Measurements from ENCODE around the gene LPAR3. TPM values are rescaled to one million over a fixed set of nuclear protein-coding genes. Genes with fewer than 3 reads are reported as not detected.

Gene LPAR3
- total and polyA plus RNA-seq, 3 experiments from 2014 or later, result 0.85 to 1.5 (median 1.1) TPM

DNA sequence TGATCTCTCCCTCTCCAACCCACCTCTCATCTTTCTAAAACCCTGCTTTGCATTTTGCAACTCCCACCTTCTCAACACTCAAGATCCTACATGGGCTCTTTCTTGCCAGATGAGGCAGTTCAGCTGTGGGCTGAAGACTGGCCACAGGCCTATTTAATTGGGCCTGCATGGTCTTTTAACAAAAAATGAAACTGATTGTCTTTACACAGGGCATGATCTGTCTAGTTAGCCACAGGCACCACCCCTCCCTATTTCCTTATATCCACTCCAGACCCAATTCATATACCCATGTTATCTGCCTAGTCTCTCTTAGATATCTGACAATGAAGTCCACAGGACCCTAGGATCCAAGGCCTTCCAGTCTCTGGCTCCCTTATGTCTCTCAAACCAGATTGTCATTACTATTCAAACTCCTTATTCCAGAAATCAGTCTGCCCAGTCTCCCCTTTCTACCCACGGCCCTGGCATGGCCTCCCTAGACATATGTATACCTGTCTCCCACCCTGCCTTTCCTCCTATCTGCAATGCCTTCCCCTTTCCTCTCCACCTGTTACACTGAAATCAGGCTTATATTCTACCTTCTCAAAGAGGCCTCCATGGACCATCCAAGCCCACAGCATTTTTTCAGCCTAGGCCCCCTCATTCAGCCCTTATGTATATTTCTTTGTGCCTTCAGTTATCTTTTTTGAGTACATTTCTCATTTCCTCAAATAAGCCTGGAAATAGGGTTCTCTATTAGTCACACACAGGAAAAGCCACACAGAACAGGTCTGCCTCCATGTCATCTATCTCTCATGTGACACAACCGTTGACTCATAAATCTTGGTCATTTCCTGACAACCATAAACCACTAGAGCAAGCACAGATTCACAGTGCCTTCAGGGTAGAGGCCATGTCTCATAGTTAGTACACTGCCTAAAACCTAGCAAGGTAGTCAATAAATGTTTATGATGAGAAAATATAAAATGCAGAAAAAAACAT lies 39.0 kb downstream of the LPAR3 start:
- H3K36me3 ChIP-seq (ENCODE audit: insufficient read depth, low read length), result no peaks in the 10 kb centered on the region
- ChIA-PET CTCF (interaction anchor here (1.3 to 1.8 kb wide), 4 partner anchors 8 to 81 kb away, joined by 3 to 4 read pairs (median 4); no protein-coding TSS in a partner anchor), POLR2A (no interaction called here)
- H3K9me3 Mint-ChIP-seq, result no peaks in the 10 kb centered on the region
- H3K4me3 ChIP-seq (ENCODE audit: low read length), result no peak overlapping the region
- peak overlapping the region in 5 of 7 donors; percentile 1 to 57 (median 12) for H3K4me3 Mint-ChIP-seq
- H3K27ac Mint-ChIP-seq, result peak overlapping the region; percentile 35 to 98 (median 90)
- H3K9me3 ChIP-seq (ENCODE audit: low read length), result no peaks in the 10 kb centered on the region
- peaks cover 0 to 1% (median 0%) of the 10 kb centered on the region in 3 donors for H3K36me3 Mint-ChIP-seq
- no peaks in the 10 kb centered on the region for H3K27me3 Mint-ChIP-seq
- H3K27me3 ChIP-seq (ENCODE audit: insufficient read depth, low read length, poor library complexity, severe bottlenecking), result no peaks in the 10 kb centered on the region
- peak in 4 of 5 donors; percentile 10 to 61 (median 48) for DNase-seq
- peaks cover 27 to 34% (median 33%) of the 10 kb centered on the region in 3 donors for H3K4me1 Mint-ChIP-seq
- no peak overlapping the region for H3K27ac ChIP-seq (ENCODE audit: low read depth, low read length)
- peaks cover 25% of the 10 kb centered on the region for H3K4me1 ChIP-seq (ENCODE audit: insufficient read depth, low read length)

DNA sequence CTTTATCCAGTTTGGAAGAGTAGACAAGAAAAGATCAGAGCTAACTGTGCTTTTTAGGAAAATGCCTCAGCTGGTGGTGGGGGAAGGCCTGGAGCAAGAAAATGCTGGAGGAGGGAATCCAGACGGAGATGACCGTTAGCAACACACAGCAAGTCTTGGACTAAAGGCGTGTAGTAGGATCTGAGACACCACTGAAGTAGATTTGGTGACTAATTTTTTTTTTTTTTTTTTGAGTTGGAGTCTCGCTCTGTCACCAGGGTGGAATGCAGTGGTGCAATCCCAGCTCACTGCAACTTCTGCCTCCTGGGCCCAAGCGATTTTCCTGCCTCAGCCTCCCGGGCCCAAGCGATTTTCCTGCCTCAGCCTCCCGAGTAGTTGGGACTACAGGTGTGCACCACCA lies 41.2 kb downstream of the LPAR3 start:
- Mint-ChIP-seq H3K27ac (peak overlapping the region in 2 of 8 donors; percentile 11 to 43), H3K9me3 (no peaks in the 10 kb centered on the region), H3K4me3 (no peak overlapping the region), H3K27me3 (no peaks in the 10 kb centered on the region), H3K36me3 (peaks cover 0 to 1% (median 0%) of the 10 kb centered on the region in 3 donors), H3K4me1 (peaks cover 31 to 47% (median 40%) of the 10 kb centered on the region in 3 donors)
- Histone ChIP-seq H3K27me3 (ENCODE audit: insufficient read depth, low read length, poor library complexity, severe bottlenecking) (no peaks in the 10 kb centered on the region), H3K27ac (ENCODE audit: low read depth, low read length) (no peak overlapping the region), H3K36me3 (ENCODE audit: insufficient read depth, low read length) (no peaks in the 10 kb centered on the region), H3K4me3 (ENCODE audit: low read length) (no peak overlapping the region), H3K4me1 (ENCODE audit: insufficient read depth, low read length) (peaks cover 34% of the 10 kb centered on the region), H3K9me3 (ENCODE audit: low read length) (no peaks in the 10 kb centered on the region)
- ChIA-PET POLR2A (no interaction called here), CTCF (interaction anchor here (1.8 kb wide), 1 partner anchor 84 kb away, joined by 3 read pairs; no protein-coding TSS in a partner anchor)
- DNase-seq, result no peak

DNA sequence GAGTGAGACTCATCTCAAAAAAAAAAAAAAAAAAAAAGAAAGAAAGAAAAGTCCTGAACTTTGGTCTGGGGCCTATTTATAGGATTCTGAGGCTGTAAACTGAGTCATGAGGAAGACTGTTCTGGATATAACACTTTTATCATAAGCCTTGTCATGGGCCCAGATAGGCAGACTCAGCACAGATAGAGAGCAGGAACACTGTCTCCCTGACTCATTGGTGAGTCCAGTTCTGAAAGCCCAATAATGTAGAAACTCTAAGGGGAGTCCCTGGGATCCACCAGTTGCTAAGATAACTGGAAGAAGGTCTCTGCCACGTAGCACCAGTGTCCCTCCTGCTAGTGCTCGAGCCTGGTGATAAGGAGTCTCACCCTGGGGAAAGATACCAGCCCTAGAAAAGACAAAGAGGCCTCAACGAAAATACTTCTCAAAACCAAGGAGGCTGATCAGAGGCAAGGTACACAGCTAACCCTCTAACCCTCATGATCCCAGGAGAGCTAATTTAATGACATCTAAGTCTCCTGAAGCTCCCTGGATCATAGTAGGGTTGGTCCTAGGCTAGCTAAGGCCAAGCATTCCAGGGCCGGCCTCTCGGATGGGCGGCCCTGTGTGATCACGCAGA lies 43.5 kb downstream of the LPAR3 start:
- CTCF ChIA-PET, result no interaction called here
- Mint-ChIP-seq H3K4me3 (no peak overlapping the region), H3K36me3 (peaks cover 0 to 1% (median 0%) of the 10 kb centered on the region in 3 donors), H3K4me1 (peaks cover 25 to 39% (median 30%) of the 10 kb centered on the region in 3 donors), H3K27me3 (no peaks in the 10 kb centered on the region), H3K9me3 (no peaks in the 10 kb centered on the region), H3K27ac (peak overlapping the region in 1 of 8 donors; percentile 75)
- Histone ChIP-seq H3K4me3 (ENCODE audit: low read length) (no peak overlapping the region), H3K27ac (ENCODE audit: low read depth, low read length) (no peak overlapping the region), H3K36me3 (ENCODE audit: insufficient read depth, low read length) (no peaks in the 10 kb centered on the region), H3K4me1 (ENCODE audit: insufficient read depth, low read length) (peaks cover 27% of the 10 kb centered on the region), H3K9me3 (ENCODE audit: low read length) (no peaks in the 10 kb centered on the region), H3K27me3 (ENCODE audit: insufficient read depth, low read length, poor library complexity, severe bottlenecking) (no peaks in the 10 kb centered on the region)
- DNase-seq, result no peak
- POLR2A ChIA-PET, result no interaction called here

DNA sequence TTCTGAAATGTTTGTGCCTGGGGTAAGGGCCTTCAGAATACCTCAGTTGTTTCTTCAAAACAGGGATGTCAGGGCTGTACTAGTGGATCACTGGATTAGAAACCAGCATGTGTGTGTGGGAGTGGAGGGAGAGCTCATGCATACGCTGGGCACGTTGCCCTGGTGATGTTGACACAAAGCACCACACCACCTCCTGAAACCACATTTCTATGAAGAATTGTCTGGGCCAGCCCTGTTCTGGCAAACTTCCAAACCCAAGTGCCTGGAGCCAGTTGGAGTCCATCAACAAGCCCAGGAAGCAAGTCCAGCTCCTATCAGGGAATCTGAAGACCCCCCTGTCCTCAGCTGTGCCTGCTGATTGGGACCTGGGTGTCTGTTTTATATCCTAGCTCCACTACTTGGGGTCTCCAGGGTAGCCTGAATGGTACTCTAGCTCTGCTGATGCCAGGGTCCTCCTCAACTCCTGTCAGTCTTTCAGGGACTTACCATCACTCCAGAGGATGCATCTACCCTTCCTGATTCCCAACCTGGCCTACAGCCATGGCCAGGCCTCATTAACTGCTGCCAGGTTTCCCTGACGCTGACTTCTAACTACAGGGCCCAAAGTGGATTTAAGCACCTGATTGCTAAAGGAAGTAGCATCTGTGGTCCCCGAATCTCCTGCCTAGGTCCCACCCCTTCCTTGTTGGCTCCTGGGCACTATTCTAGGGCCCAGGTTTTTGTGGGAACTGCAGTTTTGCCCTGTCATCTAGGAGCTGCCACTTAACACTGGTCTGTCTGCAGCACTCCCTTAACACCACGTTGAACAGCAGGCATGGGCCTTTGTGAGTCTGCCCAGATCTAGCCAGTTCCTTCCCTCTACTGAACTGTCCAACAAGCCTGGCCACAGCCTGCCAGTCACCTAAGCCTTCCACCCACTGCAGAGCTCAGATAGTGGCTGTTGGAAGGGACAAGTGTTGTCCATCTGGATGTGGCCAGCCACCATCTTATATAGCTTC lies 45.5 kb downstream of the LPAR3 start:
- H3K4me1 Mint-ChIP-seq, result peaks cover 11 to 20% (median 14%) of the 10 kb centered on the region in 3 donors
- CTCF ChIA-PET, result interaction anchor here (1.5 kb wide), 1 partner anchor 75 kb away, joined by 3 read pairs; no protein-coding TSS in a partner anchor
- peak in 2 of 5 donors; percentile 13 to 61 for DNase-seq

DNA sequence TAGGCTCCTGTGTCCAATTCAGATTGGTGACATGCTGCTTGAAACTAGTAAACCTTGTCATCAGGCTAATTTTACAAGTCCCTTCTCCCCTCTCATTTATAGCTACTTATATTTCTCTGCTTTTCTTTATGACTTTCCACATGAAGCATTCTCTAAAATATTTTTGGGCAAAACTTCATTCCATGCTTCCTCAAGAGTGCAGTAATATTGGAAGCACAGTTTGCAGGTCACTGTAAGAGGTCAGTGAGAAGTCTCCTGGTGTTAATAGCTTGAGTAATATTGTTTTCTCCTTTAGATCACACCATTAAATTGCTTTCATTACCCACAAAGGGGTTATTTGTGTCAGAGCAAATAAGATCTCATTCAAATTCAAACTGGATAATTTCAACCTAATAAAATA lies 46.6 kb downstream of the LPAR3 start:
- Histone ChIP-seq H3K27ac (ENCODE audit: low read depth, low read length) (no peak overlapping the region), H3K9me3 (ENCODE audit: low read length) (no peaks in the 10 kb centered on the region), H3K36me3 (ENCODE audit: insufficient read depth, low read length) (no peaks in the 10 kb centered on the region), H3K27me3 (ENCODE audit: insufficient read depth, low read length, poor library complexity, severe bottlenecking) (no peaks in the 10 kb centered on the region), H3K4me3 (ENCODE audit: low read length) (no peak overlapping the region), H3K4me1 (ENCODE audit: insufficient read depth, low read length) (peaks cover 15% of the 10 kb centered on the region)
- no peak overlapping the region for H3K27ac Mint-ChIP-seq
- no peak for DNase-seq
- POLR2A ChIA-PET, result no interaction called here
- no peak overlapping the region for H3K4me3 Mint-ChIP-seq
- CTCF ChIA-PET, result interaction anchor here (1.2 kb wide), 1 partner anchor 8 kb away, joined by 3 read pairs; no protein-coding TSS in a partner anchor
- H3K4me1 Mint-ChIP-seq, result peaks cover 10 to 18% (median 14%) of the 10 kb centered on the region in 3 donors
- no peaks in the 10 kb centered on the region for H3K9me3 Mint-ChIP-seq
- peaks cover 2 to 12% of the 10 kb centered on the region in 2 donors for H3K27me3 Mint-ChIP-seq
- H3K36me3 Mint-ChIP-seq, result peaks cover 0 to 1% (median 0%) of the 10 kb centered on the region in 3 donors

More for the DNA sequence above, 45.5 kb downstream of the LPAR3 start:
- Histone ChIP-seq H3K4me1 (ENCODE audit: insufficient read depth, low read length) (peaks cover 15% of the 10 kb centered on the region), H3K27ac (ENCODE audit: low read depth, low read length) (no peak overlapping the region), H3K36me3 (ENCODE audit: insufficient read depth, low read length) (no peaks in the 10 kb centered on the region), H3K27me3 (ENCODE audit: insufficient read depth, low read length, poor library complexity, severe bottlenecking) (no peaks in the 10 kb centered on the region), H3K4me3 (ENCODE audit: low read length) (no peak overlapping the region), H3K9me3 (ENCODE audit: low read length) (no peaks in the 10 kb centered on the region)
- peaks cover 0 to 4% of the 10 kb centered on the region in 2 donors for H3K27me3 Mint-ChIP-seq
- POLR2A ChIA-PET, result no interaction called here
- peak overlapping the region in 4 of 8 donors; percentile 58 to 86 (median 67) for H3K27ac Mint-ChIP-seq
- H3K4me3 Mint-ChIP-seq, result no peak overlapping the region
- H3K36me3 Mint-ChIP-seq, result peaks cover 0 to 1% (median 0%) of the 10 kb centered on the region in 3 donors
- no peaks in the 10 kb centered on the region for H3K9me3 Mint-ChIP-seq

DNA sequence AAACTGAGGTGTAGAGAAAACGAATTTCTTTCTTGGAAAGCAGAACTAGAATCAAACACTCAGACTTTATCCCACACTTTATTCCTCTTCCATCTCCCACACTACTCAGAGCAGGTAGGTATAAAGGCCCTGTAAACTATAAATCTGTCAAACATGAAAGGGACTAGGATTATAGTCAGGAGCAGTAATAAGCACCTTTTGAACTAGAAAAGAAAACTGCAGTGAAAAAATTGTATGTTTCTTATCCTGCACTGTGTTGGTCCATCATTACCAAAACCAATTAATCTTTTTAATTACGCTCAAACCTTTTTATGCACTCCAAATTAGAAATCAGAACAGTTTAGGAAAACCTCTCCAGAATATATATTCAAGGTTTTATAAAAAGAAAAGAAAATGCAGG lies 47.6 kb downstream of the LPAR3 start:
- no peaks in the 10 kb centered on the region for H3K9me3 ChIP-seq (ENCODE audit: low read length)
- Mint-ChIP-seq H3K9me3 (no peaks in the 10 kb centered on the region), H3K27ac (no peak overlapping the region), H3K27me3 (peaks cover 2 to 12% of the 10 kb centered on the region in 2 donors), H3K4me1 (peaks cover 10 to 18% (median 14%) of the 10 kb centered on the region in 3 donors), H3K4me3 (no peak overlapping the region), H3K36me3 (peaks cover 0 to 1% (median 0%) of the 10 kb centered on the region in 3 donors)
- CTCF ChIA-PET, result interaction anchor here (1.2 kb wide), 1 partner anchor 10 kb away, joined by 3 read pairs; no protein-coding TSS in a partner anchor
- peaks cover 15% of the 10 kb centered on the region for H3K4me1 ChIP-seq (ENCODE audit: insufficient read depth, low read length)
- no peaks in the 10 kb centered on the region for H3K27me3 ChIP-seq (ENCODE audit: insufficient read depth, low read length, poor library complexity, severe bottlenecking)
- POLR2A ChIA-PET, result no interaction called here
- no peak overlapping the region for H3K4me3 ChIP-seq (ENCODE audit: low read length)
- DNase-seq, result no peak
- H3K27ac ChIP-seq (ENCODE audit: low read depth, low read length), result no peak overlapping the region
- H3K36me3 ChIP-seq (ENCODE audit: insufficient read depth, low read length), result no peaks in the 10 kb centered on the region

DNA sequence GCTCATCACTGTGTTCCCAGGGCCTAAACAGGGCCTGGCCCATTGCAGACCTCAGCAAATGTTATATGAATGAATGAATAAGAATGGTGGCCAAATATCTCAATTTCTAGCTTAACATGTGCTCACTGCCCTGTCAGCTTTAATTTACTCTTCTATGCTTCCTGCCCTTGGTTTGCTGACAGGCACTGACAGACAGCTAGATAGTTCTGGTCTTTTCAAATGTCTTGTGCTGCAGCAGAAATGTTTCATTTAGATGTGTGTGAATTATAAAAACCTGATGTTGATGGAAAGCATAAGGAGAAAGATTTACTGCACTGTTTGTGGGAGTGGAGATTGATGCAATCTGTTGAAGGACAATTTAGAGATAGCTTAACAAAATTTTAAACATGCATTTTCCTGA lies 48.9 kb downstream of the LPAR3 start:
- Histone ChIP-seq H3K27ac (ENCODE audit: low read depth, low read length) (no peak overlapping the region), H3K4me3 (ENCODE audit: low read length) (no peak overlapping the region), H3K36me3 (ENCODE audit: insufficient read depth, low read length) (no peaks in the 10 kb centered on the region), H3K9me3 (ENCODE audit: low read length) (no peaks in the 10 kb centered on the region), H3K27me3 (ENCODE audit: insufficient read depth, low read length, poor library complexity, severe bottlenecking) (no peaks in the 10 kb centered on the region), H3K4me1 (ENCODE audit: insufficient read depth, low read length) (peaks cover 15% of the 10 kb centered on the region)
- DNase-seq, result no peak
- POLR2A ChIA-PET, result no interaction called here
- Mint-ChIP-seq H3K27me3 (peaks cover 2 to 15% of the 10 kb centered on the region in 2 donors), H3K4me1 (peaks cover 10 to 18% (median 14%) of the 10 kb centered on the region in 3 donors), H3K4me3 (no peak overlapping the region), H3K36me3 (no peaks in the 10 kb centered on the region), H3K9me3 (no peaks in the 10 kb centered on the region), H3K27ac (no peak overlapping the region)
- CTCF ChIA-PET, result interaction anchor here (1.0 to 2.1 kb wide), 2 partner anchors 13 to 62 kb away, joined by 3 to 4 read pairs; no protein-coding TSS in a partner anchor
